ENCODE results near the gene ST6GALNAC5.

- no peak for TF ChIP-seq RAD21 (CRISPR knock-in tag; IDR thresholded peaks at IDR 0.05)
- no peak for TF ChIP-seq PHF8 (CRISPR knock-in tag; IDR thresholded peaks at IDR 0.05)
- no peak for TF ChIP-seq ZFP36 (IDR thresholded peaks at IDR 0.05; ENCODE audit: borderline replicate concordance, low read depth, low read length, partially characterized antibody)
- TF ChIP-seq FOXP4 (CRISPR knock-in tag; IDR thresholded peaks at IDR 0.05) = no peak
- no peak for TF ChIP-seq ZNF768 (CRISPR knock-in tag; IDR thresholded peaks at IDR 0.05)
- no peak for TF ChIP-seq SIN3A (IDR thresholded peaks at IDR 0.05; ENCODE audit: borderline replicate concordance, low read depth, low read length)
- no peak for TF ChIP-seq BCLAF1 (IDR thresholded peaks at IDR 0.05)
- no peak for TF ChIP-seq FOSL1 (CRISPR knock-in tag; IDR thresholded peaks at IDR 0.05; ENCODE audit: borderline replicate concordance)
- no peak for TF ChIP-seq ZNF792 (CRISPR knock-in tag; IDR thresholded peaks at IDR 0.05)
- TF ChIP-seq NFE2L2 (IDR thresholded peaks at IDR 0.05; ENCODE audit: low read length) = no peak
These were observed 158.3 kb downstream of the ST6GALNAC5 start for GRCh38 chr1:77025599-77025998.

All from HepG2 (cell line).